Osteoblast (primary cell): Measurements from ENCODE around the gene SGCD. TPM values are rescaled to one million over a fixed set of nuclear protein-coding genes. Genes with fewer than 3 reads are reported as not detected.

Experiments
- DNase-seq: peaks from one replicate; pipeline ENCODE4 v3.0.0; 2011; ENCODE audit warnings: low spot score, mixed read lengths; ENCODE audit not compliant: insufficient read length; ENCODE audit errors: missing footprints
- H2AFZ ChIP-seq: 2 replicates; pipeline ENCODE4 v1.6.0; 2011; ENCODE audit warnings: mild to moderate bottlenecking, low read length
- H3K27ac ChIP-seq: 2 replicates; pipeline ENCODE4 v1.5.1; 2011; ENCODE audit warnings: mild to moderate bottlenecking, low read depth, low read length, moderate library complexity
- H3K27me3 ChIP-seq: 2 replicates; pipeline ENCODE4 v1.6.0; 2012; ENCODE audit warnings: mild to moderate bottlenecking, control low read depth, inconsistent platforms, low read length, moderate library complexity; ENCODE audit not compliant: insufficient read depth
- H3K36me3 ChIP-seq: 2 replicates; pipeline ENCODE4 v1.5.1; 2011; ENCODE audit warnings: mild to moderate bottlenecking, low read length, control low read depth, moderate library complexity; ENCODE audit not compliant: insufficient read depth
- H3K4me1 ChIP-seq: 2 replicates; pipeline ENCODE4 v1.5.1; 2011; ENCODE audit warnings: mild to moderate bottlenecking, low read length, control low read depth, moderate library complexity; ENCODE audit not compliant: insufficient read depth
- H3K4me2 ChIP-seq: 2 replicates; pipeline ENCODE4 v1.6.0; 2011; ENCODE audit warnings: mild to moderate bottlenecking, low read length; ENCODE audit not compliant: insufficient read depth
- H3K4me3 ChIP-seq: fragments of 200-600 bp; sonication (generic); 3 replicates; pipeline ENCODE4 v1.5.1; 2012; ENCODE audit warnings: mild to moderate bottlenecking, low read length, inconsistent platforms; ENCODE audit not compliant: insufficient read depth
- H3K79me2 ChIP-seq: 2 replicates; pipeline ENCODE4 v1.6.0; 2012; ENCODE audit warnings: mild to moderate bottlenecking, low read length, control low read depth, inconsistent platforms; ENCODE audit not compliant: insufficient read depth
- H3K9me3 ChIP-seq: 2 replicates; pipeline ENCODE4 v1.5.1; 2011; ENCODE audit warnings: low read depth, low read length, control low read depth
- H4K20me1 ChIP-seq: 2 replicates; pipeline ENCODE4 v1.6.0; 2012; ENCODE audit warnings: mild to moderate bottlenecking, low read length, control low read depth; ENCODE audit not compliant: insufficient read depth
- CTCF ChIP-seq: IDR thresholded peaks from 2 replicates; pipeline ENCODE4 v1.5.1; 2011; ENCODE audit warnings: mild to moderate bottlenecking, low read depth, low read length, moderate library complexity; ENCODE audit errors: extremely low read depth
- total RNA-seq: library from RNA; depleted of rRNA; stranded (reverse); fragments of >200 nt; gene quantifications from 2 replicates; pipeline ENCODE4 v1.2.3, GENCODE V29; 2012

Gene SGCD
- total RNA-seq, 1 donor: 27.1 TPM

- Histone ChIP-seq H3K9me3 (no peaks in the 10 kb centered on the region), H3K27me3 (no peaks in the 10 kb centered on the region), H3K4me3 (peak overlapping the region; percentile 77), H3K79me2 (peaks cover 9% of the 10 kb centered on the region), H2AFZ (peak overlapping the region; percentile 55), H3K4me2 (peak overlapping the region; percentile 95), H3K36me3 (no peaks in the 10 kb centered on the region), H3K27ac (peak overlapping the region; percentile 85), H4K20me1 (no peaks in the 10 kb centered on the region), H3K4me1 (peaks cover 8% of the 10 kb centered on the region)
- no peak for TF ChIP-seq CTCF
- peak; percentile 29 for DNase-seq
Measured at GRCh38 chr5:156328161-156328560, 1.2 kb downstream of the SGCD start.

- no peak overlapping the region for H3K27ac ChIP-seq
- H3K4me2 ChIP-seq: peak overlapping the region; percentile 95
- no peaks in the 10 kb centered on the region for H3K9me3 ChIP-seq
- peak overlapping the region; percentile 77 for H3K4me3 ChIP-seq
- no peak for TF ChIP-seq CTCF
- H3K4me1 ChIP-seq: peaks cover 8% of the 10 kb centered on the region
- H3K27me3 ChIP-seq: no peaks in the 10 kb centered on the region
- H3K79me2 ChIP-seq: peaks cover 9% of the 10 kb centered on the region
- H4K20me1 ChIP-seq: no peaks in the 10 kb centered on the region
- no peak overlapping the region for H2AFZ ChIP-seq
- peak; percentile 4 for DNase-seq
- H3K36me3 ChIP-seq: no peaks in the 10 kb centered on the region
Measured at GRCh38 chr5:156328766-156329165, 1.8 kb downstream of the SGCD start.

- Histone ChIP-seq H3K36me3 (no peaks in the 10 kb centered on the region), H3K27ac (no peak overlapping the region), H3K4me3 (no peak overlapping the region), H3K4me1 (peaks cover 8% of the 10 kb centered on the region), H3K9me3 (no peaks in the 10 kb centered on the region), H3K79me2 (peaks cover 9% of the 10 kb centered on the region), H4K20me1 (no peaks in the 10 kb centered on the region), H3K27me3 (no peaks in the 10 kb centered on the region), H2AFZ (no peak overlapping the region), H3K4me2 (no peak overlapping the region)
- DNase-seq: peak; percentile 27
- TF ChIP-seq CTCF: no peak
Measured at GRCh38 chr5:156329171-156329611, 2.2 kb downstream of the SGCD start.

DNA sequence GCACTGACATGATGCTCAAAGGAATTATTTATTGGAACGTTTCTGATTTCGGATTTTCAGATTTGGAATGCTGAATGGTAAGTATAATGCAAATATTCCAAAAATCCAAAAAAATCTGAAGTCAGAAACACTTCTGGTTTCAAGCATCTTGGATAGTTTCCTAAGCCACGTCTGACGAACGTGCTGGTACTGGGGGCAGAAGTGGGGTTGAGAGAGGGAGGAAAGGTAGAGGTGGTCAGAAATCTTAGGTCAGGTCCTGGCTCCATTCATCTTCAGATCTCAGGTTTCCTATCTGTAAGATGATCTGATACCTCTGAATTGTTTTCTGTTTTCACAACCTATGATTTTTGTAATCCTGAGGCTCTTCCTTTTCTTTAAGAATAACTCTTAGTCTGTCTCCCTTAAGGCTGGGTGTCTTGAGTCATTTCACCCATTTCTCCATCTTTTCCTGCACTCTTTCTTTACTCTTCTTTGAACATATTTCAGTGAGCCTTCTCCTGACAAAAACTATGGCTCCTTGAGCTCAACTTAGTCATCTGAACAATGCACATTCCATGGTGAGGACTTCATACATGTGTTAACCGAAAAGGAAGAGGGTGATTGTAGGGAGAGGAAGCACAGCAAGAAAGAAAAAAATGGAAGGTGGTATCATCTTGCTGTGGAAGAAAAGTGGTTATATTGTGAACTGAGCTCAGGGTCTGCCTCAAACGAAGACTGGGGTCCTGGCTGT, 3.3 kb downstream of the SGCD start:
- Histone ChIP-seq H4K20me1 (no peaks in the 10 kb centered on the region), H3K4me3 (no peak overlapping the region), H3K9me3 (no peaks in the 10 kb centered on the region), H3K79me2 (peaks cover 9% of the 10 kb centered on the region), H3K4me1 (peaks cover 8% of the 10 kb centered on the region), H3K27ac (no peak overlapping the region), H3K27me3 (no peaks in the 10 kb centered on the region), H3K4me2 (no peak overlapping the region), H3K36me3 (no peaks in the 10 kb centered on the region), H2AFZ (no peak overlapping the region)
- peak; percentile 78 for DNase-seq
- TF ChIP-seq CTCF: no peak
